Stomach (tissue), 9 donors: ENCODE data around the gene CXCL10. TPM values are rescaled to one million over a fixed set of nuclear protein-coding genes. Genes with fewer than 3 reads are reported as not detected.
"Not testable (repeated sequence)": the region's sequence is repeated elsewhere in the genome, so short reads cannot be mapped to it uniquely, and the experiment has no call there.

Source experiments
- DNase-seq, 2 donors: peaks; one replicate each; pipeline versions ENCODE4 v3.0.0 to v3.0.0-alpha.2; 2013 to 2019
- H3K27ac ChIP-seq, 5 donors: fragments of 200-600 bp in 4 of 5; sonication (generic) in 4 of 5; one replicate each; pipeline ENCODE4 v1.5.1; 2013 to 2019; ENCODE audit warnings: mild to moderate bottlenecking in 1 of 5, moderate library complexity in 1 of 5
- H3K27me3 ChIP-seq, 3 donors: fragments of 200-600 bp; sonication (generic); one replicate each; pipeline ENCODE4 v1.5.1; 2017 to 2019; ENCODE audit warnings: mixed run types in 1 of 3
- H3K36me3 ChIP-seq, 4 donors: fragments of 200-600 bp; sonication (generic); 1 replicate in 3 of 4; 2 replicates in 1 of 4; pipeline ENCODE4 v1.5.1; 2016 to 2019
- H3K4me1 ChIP-seq, 4 donors: fragments of 200-600 bp; sonication (generic); one replicate each; pipeline ENCODE4 v1.5.1; 2016 to 2019
- H3K4me3 ChIP-seq, 4 donors: fragments of 200-600 bp; sonication (generic) in 3 of 4; one replicate each; pipeline ENCODE4 v1.5.1; 2016 to 2019; ENCODE audit warnings: mild to moderate bottlenecking in 1 of 4
- H3K9me3 ChIP-seq, 4 donors: fragments of 200-600 bp; sonication (generic); one replicate each; pipeline ENCODE4 v1.5.1; 2016 to 2019
- EP300 ChIP-seq: sonication (generic); formaldehyde crosslinking; IDR thresholded peaks from one replicate; pipeline ENCODE4 v1.6.1; 2017; ENCODE audit warnings: antibody characterized with exemption
- POLR2A ChIP-seq, 4 donors: fragments of 450-650 bp; IDR thresholded peaks; one replicate each; pipeline ENCODE4 v1.6.1; 2016; ENCODE audit warnings: antibody characterized with exemption in 4 of 4, control low read depth in 2 of 4, mild to moderate bottlenecking in 1 of 4, moderate library complexity in 1 of 4
- POLR2AphosphoS5 ChIP-seq, 3 donors: sonication (generic); formaldehyde crosslinking; IDR thresholded peaks; one replicate each; pipeline ENCODE4 v1.6.1; 2016; ENCODE audit warnings: antibody characterized with exemption in 3 of 3
- WGBS, 5 donors: extraction: QIAGEN DNeasy Blood & Tissue Kit in 3 of 5; methylation state at CpG; one replicate each; pipeline versions ENCODE4 v1.1.5 to v1.1.7; 2013 to 2018; 5-methylcytosine and 5-hydroxymethylcytosine counted together
- intact Hi-C: fragments of 100-400 bp; cut with DNase I; formaldehyde crosslinking; loops from one replicate; pipeline ENCODE4 v1.15.1; 2023; ENCODE audit warnings: low total_unique reads
- polyA plus RNA-seq, 3 donors: library from polyadenylated mRNA; stranded (reverse); fragments of 200-250 nt; gene quantifications; one replicate each; pipeline ENCODE4 v1.2.3, GENCODE V29; 2013
- total RNA-seq, 5 donors: library from RNA; depleted of rRNA; stranded (reverse); fragments of >200 nt; gene quantifications; one replicate each; pipeline versions ENCODE4 v1.1.0 to v1.2.3, GENCODE V29; 2014 to 2016
- TF ChIP-seq, protein P1 (sequence below), 7 experiments: fragments of 450-650 bp in 4 of 7; fragments of 200-600 bp in 3 of 7; sonication (generic) in 3 of 7; IDR thresholded peaks; one replicate each; pipeline ENCODE4 v1.5.1; 2016 to 2019; ENCODE audit warnings: antibody characterized with exemption in 7 of 7, control low read depth in 2 of 7, mild to moderate bottlenecking in 1 of 7
- donor health status: healthy with polysubstance abuse.
- donor health status: Bipolar disorder and iron deficiency.
- donor health status: healthy.

The CXCL10 gene
- total and polyA plus RNA-seq, 8 donors = 0.92 to 25.6 (median 2.7) TPM; not detected in 4

DNA sequence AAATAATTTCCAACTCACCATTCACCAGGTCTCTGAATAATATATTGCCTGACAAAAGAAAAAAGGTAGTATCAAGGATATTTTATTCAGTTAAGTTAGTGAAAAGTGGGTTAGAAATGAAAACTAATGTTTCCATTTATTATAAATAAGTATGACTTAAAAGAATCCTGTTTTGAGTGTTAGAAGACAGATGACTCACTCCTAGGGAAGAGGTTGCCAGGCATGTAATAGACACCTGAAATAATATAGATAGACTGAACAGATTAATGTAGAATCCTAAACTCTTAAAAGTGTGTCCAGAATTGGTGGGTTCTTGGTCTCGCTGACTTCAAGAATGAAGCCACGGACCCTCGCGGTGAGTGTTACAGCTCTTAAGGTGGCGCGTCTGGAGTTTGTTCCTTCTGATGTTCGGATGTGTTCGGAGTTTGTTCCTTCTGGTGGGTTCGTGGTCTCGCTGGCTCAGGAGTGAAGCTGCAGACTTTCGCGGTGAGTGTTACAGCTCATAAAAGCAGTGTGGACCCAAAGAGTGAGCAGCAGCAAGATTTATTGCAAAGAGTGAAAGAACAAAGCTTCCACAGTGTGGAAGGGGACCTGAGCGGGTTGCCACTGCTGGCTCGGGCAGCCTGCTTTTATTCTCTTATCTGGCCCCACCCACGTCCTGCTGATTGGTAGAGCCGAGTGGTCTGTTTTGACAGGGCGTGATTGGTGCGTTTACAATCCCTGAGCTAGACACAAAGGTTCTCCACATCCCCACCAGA, 19.1 kb upstream of the CXCL10 start:
- H3K36me3 ChIP-seq, H3K9me3 ChIP-seq, H3K4me1 ChIP-seq, H3K4me3 ChIP-seq, H3K27me3 ChIP-seq, DNase-seq, intact Hi-C loops, H3K27ac ChIP-seq: not testable (repeated sequence)
- WGBS, 5 donors = 71 to 88% (median 76%) methylated on average over 8 to 18 of the region's 18 CpGs

DNA sequence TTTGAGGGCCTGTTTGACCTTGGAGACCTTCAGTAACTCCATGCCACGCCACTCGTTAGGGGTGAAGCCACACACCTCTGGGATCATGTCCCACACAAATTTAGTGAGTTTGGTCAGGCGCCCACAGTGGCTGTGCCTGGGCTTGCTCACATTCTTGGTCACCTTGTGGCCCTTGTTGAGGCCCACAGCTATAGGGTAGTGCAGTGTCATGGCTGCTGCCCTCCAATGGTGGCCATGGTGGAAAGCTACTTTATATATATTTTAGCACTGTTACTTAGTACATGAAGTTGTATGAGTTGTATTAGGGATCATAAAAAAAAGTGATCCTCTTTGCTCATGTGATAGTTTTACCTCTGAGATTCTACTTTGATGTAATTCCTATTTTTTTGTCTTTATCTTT, 13.6 kb upstream of the CXCL10 start:
- Histone ChIP-seq H3K36me3 (no peaks in the 10 kb centered on the region), H3K4me1 (peaks cover 0 to 12% (median 0%) of the 10 kb centered on the region in 4 donors), H3K4me3 (no peak overlapping the region), H3K27me3 (no peaks in the 10 kb centered on the region), H3K27ac (no peak overlapping the region), H3K9me3 (no peaks in the 10 kb centered on the region)
- intact Hi-C loops = no loop called here
- no peak for DNase-seq
- TF ChIP-seq POLR2AphosphoS5 (IDR thresholded peaks at IDR 0.05) = no peak
- TF ChIP-seq, protein P1, sequence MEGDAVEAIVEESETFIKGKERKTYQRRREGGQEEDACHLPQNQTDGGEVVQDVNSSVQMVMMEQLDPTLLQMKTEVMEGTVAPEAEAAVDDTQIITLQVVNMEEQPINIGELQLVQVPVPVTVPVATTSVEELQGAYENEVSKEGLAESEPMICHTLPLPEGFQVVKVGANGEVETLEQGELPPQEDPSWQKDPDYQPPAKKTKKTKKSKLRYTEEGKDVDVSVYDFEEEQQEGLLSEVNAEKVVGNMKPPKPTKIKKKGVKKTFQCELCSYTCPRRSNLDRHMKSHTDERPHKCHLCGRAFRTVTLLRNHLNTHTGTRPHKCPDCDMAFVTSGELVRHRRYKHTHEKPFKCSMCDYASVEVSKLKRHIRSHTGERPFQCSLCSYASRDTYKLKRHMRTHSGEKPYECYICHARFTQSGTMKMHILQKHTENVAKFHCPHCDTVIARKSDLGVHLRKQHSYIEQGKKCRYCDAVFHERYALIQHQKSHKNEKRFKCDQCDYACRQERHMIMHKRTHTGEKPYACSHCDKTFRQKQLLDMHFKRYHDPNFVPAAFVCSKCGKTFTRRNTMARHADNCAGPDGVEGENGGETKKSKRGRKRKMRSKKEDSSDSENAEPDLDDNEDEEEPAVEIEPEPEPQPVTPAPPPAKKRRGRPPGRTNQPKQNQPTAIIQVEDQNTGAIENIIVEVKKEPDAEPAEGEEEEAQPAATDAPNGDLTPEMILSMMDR (IDR thresholded peaks at IDR 0.05) = no peak
- no peak for TF ChIP-seq POLR2A (IDR thresholded peaks at IDR 0.05)
- no peak for TF ChIP-seq EP300
- WGBS, 5 donors = 86 to 95% (median 91%) methylated on average over 3 of the region's 3 CpGs

DNA sequence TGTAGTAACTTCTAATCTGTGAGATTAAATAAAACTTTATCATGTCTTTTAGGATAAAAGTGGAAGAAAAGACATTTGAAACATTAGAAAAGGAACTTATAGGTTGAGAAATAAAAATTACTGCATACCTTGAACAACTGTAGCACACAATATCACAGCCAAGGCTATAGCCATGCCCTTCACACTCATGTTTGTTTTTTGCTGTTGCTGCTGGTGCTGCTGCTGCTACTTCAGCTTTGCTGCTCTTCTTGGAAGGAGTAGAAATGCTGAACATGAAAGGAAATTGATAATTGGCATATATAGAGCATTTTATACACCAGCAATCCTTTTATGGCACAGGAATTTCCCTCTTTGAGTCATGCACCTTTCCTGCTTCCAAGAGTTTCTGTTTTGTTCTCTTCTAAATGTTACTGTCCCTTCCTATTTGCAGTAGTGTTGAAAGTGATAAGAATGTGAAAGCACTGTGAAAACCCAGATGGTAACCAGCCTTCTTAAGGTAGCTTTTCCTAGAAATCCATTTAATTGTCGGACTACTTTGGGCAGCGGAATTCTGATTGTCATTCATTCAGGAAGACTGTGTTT, 12.6 kb upstream of the CXCL10 start, which contains the start of gene CXCL11:
TSS of gene CXCL11 (minus strand) at position 272 of the 582 bp plus-strand sequence. CDS start at position 189, 83 bp downstream.
- 47 to 68% (median 52%) methylated on average over 2 of the region's 2 CpGs for WGBS, 5 donors
- Histone ChIP-seq H3K27me3 (no peaks in the 10 kb centered on the region), H3K36me3 (no peaks in the 10 kb centered on the region), H3K4me3 (no peak within 1 kb of the TSS), H3K4me1 (peaks cover 0 to 12% (median 0%) of the 10 kb centered on the region in 4 donors), H3K27ac (no peak within 1 kb of the TSS), H3K9me3 (no peaks in the 10 kb centered on the region)
- DNase-seq = no peak
- no peak for TF ChIP-seq POLR2AphosphoS5 (IDR thresholded peaks at IDR 0.05)
- TF ChIP-seq, protein P1 (IDR thresholded peaks at IDR 0.05) = no peak
- TF ChIP-seq POLR2A (IDR thresholded peaks at IDR 0.05) = no peak
- TF ChIP-seq EP300 = no peak
- intact Hi-C loops = no loop called here

DNA sequence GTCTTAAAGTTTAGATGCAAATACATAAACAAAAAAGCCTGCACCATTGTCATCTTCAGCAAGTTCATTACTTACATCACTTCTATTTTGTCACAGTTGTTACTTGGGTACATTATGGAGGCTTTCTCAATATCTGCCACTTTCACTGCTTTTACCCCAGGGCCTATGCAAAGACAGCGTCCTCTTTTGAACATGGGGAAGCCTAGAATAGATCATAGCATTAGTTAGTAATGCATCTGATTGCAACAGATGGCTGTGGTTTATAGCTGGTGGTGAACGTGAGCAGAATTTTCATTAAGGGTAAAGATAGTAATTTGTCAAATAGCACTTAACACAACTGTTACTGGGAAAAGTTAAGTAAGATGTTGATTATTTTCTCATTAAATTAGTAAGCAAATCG, 11.8 kb upstream of the CXCL10 start:
- intact Hi-C loops = no loop called here
- Histone ChIP-seq H3K4me1 (peaks cover 0 to 12% (median 0%) of the 10 kb centered on the region in 4 donors), H3K4me3 (no peak overlapping the region), H3K9me3 (no peaks in the 10 kb centered on the region), H3K27me3 (no peaks in the 10 kb centered on the region), H3K36me3 (no peaks in the 10 kb centered on the region), H3K27ac (no peak overlapping the region)
- 43 to 68% (median 62%) methylated on average over 3 of the region's 3 CpGs for WGBS, 5 donors
- TF ChIP-seq POLR2A (IDR thresholded peaks at IDR 0.05) (no peak), EP300 (no peak), POLR2AphosphoS5 (IDR thresholded peaks at IDR 0.05) (no peak)
- TF ChIP-seq, protein P1 (IDR thresholded peaks at IDR 0.05) = no peak
- no peak for DNase-seq

DNA sequence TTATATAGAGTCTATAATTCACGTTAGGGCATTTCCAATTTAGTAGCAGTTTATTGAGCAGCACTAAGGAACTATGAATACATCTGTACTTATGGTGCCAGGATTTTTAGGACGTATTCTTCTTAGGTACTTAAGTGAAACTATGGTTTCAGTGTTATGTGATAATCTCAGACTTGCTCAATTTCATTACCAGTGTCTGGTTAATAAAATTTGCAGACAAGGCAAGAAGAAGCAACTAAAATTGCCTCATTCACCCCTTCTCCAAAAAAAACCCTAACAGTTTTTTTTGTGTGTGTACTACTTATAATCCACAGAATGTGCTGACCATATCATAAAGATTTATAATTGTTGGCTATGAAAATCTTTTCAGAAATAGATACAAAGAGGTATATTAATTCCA, 6.0 kb upstream of the CXCL10 start:
- TF ChIP-seq, protein P1 (IDR thresholded peaks at IDR 0.05) = no peak
- TF ChIP-seq POLR2A (IDR thresholded peaks at IDR 0.05) (no peak), EP300 (no peak)
- Histone ChIP-seq H3K36me3 (no peaks in the 10 kb centered on the region), H3K27me3 (no peaks in the 10 kb centered on the region), H3K9me3 (no peaks in the 10 kb centered on the region), H3K4me1 (peaks cover 0 to 13% (median 5%) of the 10 kb centered on the region in 4 donors), H3K4me3 (no peak overlapping the region), H3K27ac (no peak overlapping the region)
- intact Hi-C loops = no loop called here
- WGBS, 5 donors = 70 to 81% (median 80%) methylated on average over 2 of the region's 2 CpGs
- no peak for DNase-seq
